HG02623 (cell line): Measurements from ENCODE around the gene ADARB2.
"Not testable (repeated sequence)": the region's sequence is repeated elsewhere in the genome, so short reads cannot be mapped to it uniquely, and the experiment has no call there.

Source experiments
- ATAC-seq: cut with Tn5 transposase; IDR thresholded peaks from one replicate; pipeline ENCODE4 v1.9.1; 2021; ENCODE audit warnings: moderate library complexity; ENCODE audit not compliant: unreplicated experiment

Gene ADARB2

DNA sequence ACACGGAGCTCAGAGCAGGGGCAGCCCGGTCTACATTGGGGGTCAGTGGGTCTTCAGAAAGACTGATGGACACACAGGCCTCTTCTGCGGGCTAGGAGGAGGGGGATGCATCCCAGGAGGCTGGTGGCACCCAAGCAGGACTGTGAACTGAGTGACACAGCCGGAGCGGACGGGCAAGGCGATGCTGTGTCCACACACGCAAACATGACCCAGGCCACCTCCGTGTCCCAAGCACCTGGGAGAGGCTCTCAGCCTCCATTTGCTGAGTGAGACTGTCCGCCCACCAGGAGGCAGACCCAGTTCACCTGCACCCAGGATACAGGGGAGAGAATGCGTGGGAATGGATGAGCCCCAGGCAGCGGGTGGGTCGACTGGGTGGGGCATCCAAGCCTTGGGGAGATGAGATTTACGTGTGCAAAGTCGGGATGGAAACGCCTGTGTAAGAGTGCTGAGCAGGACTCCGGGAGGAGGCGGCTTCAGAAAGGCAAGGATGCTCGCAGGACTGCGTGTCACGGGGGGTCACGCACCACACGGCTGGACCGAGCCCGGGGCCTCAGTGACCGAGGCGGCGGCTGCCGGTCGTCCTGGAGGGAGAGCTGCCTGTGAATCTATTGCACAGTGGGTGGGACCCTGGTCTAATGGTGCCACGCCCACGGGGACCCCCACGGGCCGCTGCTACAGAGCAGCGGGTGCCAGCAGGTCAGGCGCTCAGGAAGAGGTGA, 262.8 kb downstream of the ADARB2 start:
- ATAC-seq, result no peak

- no peak for ATAC-seq
Measured at GRCh38 chr10:1473874-1474273, 263.5 kb downstream of the ADARB2 start.

DNA sequence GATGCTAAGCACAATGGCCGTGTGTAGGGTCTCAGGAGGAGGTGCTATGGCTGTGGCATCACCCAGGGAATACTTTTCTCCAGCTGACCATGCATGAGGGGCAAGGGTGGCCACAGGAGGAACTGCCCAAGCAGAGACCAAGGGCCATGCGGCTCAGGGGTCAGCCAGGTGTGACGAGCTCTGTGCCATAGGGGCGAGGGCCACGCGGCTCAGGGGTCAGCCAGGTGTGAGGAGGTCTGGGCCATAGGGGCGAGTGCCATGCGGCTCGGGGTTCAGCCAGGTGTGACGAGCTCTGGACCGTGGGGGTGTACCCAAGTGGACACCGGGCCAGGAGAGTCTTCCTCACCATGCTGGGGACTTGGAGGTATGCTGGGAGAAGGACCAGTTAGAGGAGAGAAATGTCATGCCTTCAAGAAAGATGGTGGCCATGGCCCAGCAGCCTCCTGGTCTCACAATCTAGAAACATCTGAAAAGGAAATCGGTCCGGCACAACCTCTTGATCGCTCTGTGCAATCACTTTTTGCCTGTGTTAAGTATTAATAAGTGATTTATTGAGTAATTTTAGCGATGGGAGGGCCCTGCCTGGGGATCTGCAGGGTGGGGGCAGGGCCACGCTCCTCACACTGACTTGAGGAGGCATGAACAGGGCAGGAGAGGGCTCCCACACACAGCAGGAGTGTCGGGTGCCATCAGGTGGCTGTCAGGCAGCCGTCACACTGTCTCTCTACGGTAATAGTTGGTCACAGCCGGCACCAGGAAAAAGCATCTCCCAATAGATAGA, 265.0 kb downstream of the ADARB2 start:
- no peak for ATAC-seq

DNA sequence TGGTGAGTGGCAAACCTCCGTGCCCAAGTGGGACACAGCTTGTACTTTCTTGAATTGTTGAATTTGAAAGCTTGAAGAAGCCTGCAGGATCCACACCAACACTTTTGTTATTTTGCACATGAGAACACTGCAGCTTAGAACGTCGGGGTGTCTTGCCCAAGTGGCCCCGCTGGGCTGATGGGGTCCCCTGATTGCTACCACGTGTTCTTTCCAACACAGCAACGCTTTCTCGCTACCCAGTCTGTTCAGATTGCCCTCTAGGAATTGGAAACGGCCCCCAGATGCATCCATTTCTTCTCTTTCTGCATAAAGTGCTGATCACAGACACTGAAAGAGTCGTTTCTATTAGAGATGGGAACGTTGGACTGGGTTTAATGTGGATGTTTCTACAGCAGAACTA, 268.5 kb downstream of the ADARB2 start:
- ATAC-seq, result no peak

- ATAC-seq, result no peak
Measured at GRCh38 chr10:1467334-1468076, 269.8 kb downstream of the ADARB2 start.

GRCh38 chr10:1465993-1466764, 271.1 kb downstream of the ADARB2 start:
- ATAC-seq, result no peak

GRCh38 chr10:1465418-1465911, 271.9 kb downstream of the ADARB2 start:
- no peak for ATAC-seq

DNA sequence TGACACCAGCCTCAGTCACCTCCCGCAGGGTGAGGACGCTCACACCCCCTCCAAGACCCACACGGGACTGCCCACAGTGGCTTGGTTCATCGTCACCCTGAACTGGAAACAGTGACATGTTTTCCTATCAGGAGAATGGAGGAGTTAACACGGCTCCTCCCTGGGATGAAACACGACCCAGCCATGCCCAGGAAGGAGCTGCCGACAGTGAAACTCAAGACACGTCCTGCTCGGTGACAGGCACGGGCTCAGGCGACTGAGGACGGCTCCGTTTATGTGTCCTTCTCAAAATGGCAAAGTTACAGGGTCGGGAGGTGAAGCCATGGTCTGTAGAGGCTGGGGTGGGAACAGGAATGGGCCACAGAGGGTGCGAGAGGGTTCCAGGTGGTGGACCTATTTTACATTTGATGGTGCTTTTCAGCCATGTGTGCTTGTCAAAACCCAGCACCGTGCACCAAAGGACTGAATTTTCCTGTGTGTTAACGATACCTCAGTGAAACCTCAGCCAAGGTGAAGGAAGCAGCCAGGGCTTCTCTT, 272.4 kb downstream of the ADARB2 start:
- no peak for ATAC-seq

- not testable (repeated sequence) for ATAC-seq
Measured at GRCh38 chr10:1463971-1464370, 273.4 kb downstream of the ADARB2 start.

DNA sequence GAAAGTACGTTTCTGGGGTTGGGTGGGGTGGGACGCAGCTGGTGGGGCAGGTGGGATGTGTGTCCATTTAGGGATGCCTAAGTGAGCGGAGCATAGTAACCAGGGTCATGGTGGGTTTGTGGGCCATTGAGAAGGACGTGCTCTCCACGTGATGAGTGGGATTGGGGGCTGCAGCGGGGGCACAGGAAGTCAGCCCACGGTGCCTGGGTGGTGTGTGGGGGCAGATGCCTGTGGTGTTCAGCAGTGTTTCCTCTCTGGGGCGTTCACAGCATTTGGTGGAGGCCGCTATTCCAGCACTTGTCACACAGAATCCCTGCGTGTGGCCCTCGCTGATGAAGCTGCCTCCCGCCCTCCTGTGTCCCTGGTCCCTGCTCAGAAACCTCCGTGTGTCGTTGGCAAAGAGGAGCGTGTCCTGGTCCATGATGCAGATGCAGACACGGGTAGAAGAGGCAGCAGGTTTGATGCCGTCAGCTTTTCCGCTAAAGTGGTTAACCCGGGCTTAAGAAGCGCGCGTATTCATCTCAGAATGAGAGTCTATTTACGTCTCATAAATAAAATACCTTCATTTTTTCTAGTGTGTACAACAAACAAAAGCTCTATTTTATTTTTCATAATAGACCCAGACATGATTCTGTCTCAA, 274.2 kb downstream of the ADARB2 start:
- ATAC-seq, result no peak

GRCh38 chr10:1462521-1462920, 274.8 kb downstream of the ADARB2 start:
- ATAC-seq, result no peak

GRCh38 chr10:1462032-1462431, 275.3 kb downstream of the ADARB2 start:
- no peak for ATAC-seq

DNA sequence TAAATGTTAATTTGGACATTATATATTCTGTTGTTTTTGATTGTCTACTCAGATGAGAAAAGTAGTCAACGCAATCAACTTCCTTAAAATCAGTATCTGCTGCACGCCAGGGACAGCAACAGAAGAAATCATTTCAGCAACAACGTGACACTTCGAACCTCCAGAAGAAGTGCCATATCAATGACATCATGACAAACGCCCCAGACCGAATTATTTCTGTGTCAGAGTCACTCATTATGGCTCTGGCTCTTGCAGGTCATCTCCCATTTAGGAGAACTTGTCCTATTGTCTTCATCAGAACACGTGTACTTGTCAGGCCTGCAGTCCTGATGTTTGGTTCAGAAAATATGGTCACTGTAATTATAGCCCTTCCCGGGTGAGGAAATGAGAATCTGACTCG, 276.3 kb downstream of the ADARB2 start:
- ATAC-seq, result no peak

GRCh38 chr10:1459664-1460063, 277.7 kb downstream of the ADARB2 start:
- not testable (repeated sequence) for ATAC-seq

DNA sequence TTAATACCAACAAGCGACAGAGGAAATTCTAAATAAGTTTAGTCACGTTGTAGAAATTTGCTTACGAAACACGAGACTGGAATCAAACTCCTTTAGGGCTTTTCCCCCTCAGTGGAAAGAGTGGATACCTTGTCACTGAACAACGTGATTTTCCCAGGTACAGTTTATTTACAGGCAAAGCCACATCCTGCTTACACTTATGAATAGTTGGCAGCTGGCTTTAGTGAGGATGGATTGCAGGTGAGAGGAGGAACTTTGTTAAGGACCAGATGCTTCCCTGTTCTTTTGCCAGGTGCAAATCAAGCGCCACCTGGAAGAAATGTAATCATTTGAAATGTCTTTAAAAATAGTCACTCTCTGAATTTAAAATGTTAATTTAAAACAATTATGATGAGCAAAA, 282.4 kb downstream of the ADARB2 start:
- ATAC-seq, result no peak

DNA sequence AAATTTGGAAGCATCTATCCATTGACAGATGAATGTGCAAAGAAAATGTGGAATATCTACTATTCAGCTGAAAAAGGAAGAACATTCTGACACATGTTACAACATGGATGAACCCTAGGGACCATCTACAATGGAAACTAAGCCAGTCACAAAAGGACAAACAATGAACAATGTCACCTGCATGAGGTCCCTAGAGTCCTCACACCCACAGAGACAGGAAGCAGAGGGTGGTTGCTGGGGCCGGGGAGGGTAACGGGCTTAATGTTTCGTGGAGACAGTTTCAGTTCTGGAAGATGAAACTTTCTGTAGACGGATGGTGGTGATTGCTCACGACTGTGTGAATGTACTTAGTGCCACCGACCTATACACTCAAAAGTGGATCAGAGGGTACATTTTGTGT, 282.9 kb downstream of the ADARB2 start:
- ATAC-seq, result peak; percentile 92

DNA sequence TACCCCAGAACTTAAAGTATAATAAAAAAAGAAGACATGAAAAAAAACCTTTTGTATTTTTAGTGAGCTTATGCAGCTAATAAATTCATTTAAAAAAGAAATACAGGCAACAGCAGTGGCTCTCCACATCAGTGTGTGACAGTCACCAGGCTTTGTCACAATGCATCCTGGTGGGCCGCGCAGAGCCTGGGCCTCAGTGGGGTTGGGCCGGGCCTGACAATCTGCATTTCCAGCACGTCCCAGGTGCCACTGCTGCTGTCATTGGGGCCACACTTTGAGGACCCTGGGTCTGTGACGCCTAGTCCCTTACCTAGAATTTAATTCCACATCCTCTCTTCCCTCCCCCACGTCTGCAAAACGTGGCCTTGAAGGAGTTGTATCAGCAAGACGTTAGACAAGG, 284.5 kb downstream of the ADARB2 start:
- ATAC-seq, result no peak

GRCh38 chr10:1451941-1452340, 285.4 kb downstream of the ADARB2 start:
- no peak for ATAC-seq

GRCh38 chr10:1451362-1451888, 285.9 kb downstream of the ADARB2 start:
- ATAC-seq, result no peak
